Left renal pelvis (tissue), 4 donors: ENCODE measurements around the gene RAD18. TPM values are rescaled to one million over a fixed set of nuclear protein-coding genes. Genes with fewer than 3 reads are reported as not detected.

Source experiments
- DNase-seq, 4 donors: peaks; one replicate each; pipeline ENCODE4 v3.0.0-alpha.2; 2013; ENCODE audit warnings: low read depth in 4 of 4, low spot score in 3 of 4
- polyA plus RNA-seq, 4 donors: library from polyadenylated mRNA; unstranded; fragments of 120-200 nt; gene quantifications; one replicate each; pipeline ENCODE4 v1.2.1, GENCODE V29; 2013; ENCODE audit not compliant: insufficient read length in 4 of 4

The RAD18 gene
- polyA plus RNA-seq, 4 donors = 8.9 to 13.6 (median 11.9) TPM

DNA sequence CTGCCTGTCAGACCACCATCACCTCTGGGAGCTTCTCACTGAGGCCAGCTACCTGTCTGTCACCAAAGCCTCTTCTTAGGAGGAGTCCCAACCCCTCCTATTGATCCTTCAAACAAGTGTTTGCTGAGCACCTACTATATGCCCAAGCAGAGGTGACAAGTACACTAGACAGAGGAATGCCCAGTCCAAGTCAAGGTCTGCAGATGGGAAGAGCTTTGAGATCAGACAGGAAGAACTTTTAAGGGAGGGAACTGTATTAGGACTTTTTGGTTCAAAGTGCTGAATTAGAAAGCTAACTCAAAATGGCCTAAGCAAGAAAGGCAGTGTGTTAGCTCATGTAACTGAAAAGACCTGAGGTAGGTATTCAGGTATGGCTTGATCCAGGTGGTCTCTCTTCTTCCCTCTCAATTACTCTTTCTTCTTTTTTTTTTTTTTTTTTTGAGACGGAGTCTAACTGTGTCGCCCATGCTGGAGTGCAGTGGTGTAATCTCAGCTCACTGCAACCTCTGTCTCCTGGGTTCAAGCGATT is 3.6 kb upstream of the RAD18 start:
- DNase-seq = no peak

DNA sequence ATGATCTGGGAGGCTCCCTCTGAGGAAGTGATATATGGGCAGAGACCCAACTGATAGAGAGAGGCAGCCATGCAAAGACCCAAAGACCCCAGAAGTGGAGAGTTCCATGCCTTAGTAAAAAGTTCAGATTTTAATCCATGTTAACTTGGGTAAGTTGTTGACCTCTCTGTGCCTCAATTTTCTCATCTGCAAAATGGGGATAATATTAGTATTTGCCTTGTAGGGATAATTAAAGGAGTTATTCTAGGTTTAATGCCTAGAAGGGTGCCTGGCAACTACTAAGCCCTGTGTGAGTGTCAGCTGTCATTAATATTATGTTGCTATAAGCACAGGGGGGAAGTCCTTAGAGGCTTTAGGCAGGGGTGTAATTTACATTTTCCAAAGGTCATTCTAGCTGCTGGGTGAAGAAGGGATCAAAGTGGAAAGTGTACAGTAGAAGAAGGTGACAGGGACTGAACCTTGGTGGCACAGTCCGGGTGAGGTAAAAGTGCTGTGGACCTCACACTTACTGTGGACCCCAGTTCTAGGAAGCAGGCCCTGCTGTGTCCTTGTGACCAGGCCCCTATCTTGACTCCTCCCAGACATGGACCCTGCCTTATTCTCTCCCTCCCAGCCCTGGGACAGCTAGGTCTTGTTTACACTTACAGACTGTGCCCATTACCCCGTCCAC is 3.0 kb upstream of the RAD18 start:
- DNase-seq = no peak

DNA sequence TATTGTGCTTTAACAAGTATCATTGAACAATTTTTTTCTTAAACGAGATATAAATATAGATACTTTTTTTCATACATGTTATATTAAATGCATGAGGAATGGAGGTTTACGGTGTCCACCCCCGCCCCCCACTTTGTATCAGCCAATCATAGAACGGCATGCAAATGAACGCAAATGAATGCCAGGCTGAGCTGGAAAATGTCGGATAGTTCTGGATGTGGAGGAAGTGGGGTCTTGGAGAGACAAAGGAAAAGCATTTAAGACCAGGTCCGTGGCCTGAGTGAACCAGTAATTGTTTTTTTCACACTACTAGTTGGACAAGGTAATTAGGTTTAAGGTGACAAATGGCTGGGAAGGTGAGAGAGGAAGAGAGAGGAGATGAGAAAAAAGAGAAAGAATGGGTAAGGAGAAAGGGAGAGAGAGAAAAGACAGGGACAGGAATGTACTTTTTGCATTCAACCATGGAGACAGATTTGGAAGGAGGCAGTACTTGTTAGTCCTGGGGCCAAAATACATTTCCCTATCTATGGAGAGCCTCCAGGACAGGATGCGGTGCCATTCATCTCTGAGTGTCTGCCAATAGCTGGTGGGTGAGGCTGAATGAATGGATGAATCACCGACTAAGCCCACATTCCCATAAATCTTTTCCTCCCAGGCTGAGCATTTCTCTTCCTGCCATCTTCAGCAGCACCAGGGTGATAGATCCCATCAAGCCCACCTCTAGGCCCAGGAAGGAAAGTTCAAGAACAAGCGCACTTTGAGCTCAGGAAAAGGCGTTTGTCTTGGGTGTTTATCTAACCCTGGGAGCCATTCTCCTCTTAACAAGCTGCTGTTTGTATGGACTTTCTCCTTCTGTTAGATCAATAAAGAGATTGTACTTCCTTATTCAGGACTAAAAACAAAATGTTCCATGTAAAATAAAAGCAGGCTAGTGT is 1.4 kb upstream of the RAD18 start:
- no peak for DNase-seq

DNA sequence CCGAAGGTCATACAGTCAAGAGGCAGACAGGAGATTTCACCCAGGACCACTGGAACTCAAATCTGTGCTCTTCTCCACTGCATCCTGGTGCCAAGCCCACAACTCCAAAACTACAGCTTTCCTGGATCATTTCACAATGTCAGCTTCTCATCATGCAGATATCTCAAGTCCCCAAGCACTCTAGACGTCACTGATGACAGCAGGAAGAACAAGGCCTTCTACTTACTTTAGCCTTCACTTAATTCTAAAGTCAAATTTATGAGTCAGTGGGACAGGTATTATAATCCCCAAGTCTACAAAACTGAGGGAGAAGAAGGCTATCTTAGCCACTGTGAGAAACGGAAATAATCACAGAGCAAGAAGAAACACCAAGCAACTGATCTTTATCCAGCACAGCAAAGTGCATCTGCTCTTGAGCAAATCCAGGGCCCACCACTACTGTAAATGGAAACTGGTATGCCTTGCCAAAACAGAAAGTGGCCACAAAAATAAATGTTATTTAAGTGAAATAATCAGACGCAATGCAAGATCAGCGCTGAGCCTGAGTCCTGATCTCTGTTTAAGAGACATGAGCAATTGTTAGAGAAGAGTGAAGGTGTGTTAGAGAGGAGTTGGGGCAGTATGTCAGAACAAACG is 928 bp downstream of the RAD18 start:
- no peak for DNase-seq

DNA sequence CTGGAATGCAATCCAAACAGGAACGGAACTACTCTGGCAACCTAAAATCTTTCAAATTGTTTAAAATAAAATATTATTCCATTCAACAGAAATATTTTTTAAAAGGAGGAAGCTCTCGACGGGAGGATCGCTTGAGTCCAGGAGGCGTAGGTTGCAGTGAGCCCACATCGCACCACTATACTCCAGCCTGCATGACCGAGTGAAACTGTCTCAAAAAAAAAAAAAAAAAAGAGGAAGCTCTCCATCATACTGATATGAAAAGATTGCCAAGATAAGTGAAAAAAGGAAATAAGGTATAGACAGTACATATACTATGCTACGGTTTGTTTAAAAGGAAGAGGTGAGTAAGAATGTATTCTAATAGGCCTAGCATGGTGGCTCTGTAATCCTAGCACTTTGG is 3.6 kb downstream of the RAD18 start:
- no peak for DNase-seq

DNA sequence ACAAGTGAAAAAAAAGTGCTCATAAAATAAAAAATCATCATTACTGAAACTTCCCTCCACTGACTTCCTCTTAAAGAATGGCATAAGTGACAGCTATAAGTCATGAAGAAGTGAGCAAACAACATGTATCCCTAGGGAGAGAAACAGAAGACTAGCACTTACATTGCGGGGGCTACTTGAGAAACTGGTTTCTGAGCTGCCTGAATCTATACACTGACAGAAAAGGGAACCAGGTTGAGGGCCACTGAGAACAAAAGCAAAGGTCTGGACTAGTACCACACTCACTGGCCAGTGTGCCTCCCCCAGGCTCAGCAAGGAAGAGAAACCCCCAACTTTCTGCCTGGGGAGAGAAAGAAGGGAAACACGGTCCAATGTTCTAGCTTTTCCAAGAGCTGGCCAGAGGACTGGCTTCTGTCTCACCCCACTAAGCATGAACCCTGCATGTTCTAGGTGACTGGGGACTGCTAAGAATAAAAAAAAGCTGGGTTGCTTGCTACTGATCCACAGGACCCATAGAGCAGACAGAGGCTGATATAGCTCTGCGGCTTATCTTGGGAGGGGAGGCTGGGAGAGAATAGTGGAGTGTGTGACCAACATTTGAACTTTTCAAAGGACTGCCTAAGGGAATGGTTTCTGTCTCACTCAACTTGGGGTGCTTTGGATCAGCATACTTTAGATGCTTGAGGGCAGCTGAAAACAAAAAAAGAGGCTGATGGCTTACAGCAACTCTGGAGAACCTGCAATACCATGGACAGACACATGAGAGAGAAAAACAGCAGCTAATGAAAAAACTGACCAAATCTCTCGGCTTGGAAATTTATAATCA is 8.1 kb downstream of the RAD18 start:
- no peak for DNase-seq

DNA sequence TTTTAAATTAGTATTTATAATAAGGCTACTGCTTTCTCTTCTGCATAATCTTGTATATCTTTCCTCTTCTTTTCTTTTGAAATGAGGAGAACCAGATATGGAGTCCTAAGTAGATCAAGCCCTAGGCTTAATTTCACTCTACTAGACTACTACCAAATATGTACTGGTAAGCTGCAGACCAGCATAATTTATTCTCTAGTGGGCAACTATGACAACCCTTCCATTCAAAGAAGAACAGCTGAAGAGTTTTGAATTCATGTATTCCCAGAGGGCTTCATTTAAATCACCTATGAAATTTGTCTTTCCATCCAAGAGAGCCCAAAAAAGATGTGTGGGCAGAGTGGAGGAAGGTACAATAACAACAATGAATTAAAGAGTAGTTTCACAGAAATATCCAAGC is 10.0 kb downstream of the RAD18 start:
- DNase-seq = no peak

DNA sequence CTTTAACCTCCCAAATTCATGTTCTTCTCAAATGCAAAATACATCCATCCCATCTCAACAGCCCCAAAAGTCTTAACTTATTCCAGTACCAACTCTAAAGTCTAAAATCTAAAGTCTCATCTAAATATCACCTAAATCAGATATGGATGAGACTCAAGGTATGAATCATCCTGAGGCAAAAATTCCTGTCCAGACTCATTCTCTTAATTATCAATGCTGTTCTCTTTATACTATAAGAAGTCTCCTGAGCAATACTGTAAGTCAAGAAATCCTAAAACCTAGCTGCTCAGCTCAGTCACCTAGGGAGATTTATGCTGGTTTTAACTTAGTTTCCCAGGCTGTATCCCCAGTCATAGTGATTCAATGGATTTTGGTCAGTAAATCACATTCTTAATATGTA is 11.1 kb downstream of the RAD18 start:
- no peak for DNase-seq

DNA sequence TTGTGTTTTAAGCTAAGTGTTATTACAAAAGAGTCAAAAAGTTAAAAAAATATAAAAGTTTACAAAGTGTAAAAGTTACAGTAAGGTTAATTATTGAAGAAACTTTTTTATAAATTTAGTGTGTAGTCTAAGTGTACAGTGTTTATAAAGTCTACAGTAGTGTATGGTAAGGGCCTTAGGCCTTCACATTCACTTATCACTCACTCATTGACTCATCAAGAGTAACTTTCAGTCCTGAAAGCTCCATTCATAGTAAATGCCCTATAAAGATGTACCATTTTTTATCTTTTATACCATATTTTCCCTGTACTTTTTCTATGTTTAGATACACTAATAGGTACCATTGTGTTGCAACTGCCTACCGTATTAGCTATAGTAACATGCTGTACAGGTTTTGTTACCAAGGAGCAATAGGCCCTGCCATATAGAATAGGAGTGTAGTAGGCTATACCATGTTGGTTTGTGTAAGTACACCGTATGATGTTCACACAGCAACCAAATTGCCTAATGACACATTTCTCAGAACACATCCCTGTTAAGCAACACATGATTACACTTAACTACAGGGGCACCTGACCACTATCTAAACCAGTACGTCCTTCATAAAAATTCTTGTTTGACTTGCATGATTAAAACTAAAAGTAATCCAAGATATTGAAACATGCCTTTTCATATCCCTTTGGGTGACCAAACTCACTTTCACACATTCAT is 17.2 kb downstream of the RAD18 start:
- no peak for DNase-seq

DNA sequence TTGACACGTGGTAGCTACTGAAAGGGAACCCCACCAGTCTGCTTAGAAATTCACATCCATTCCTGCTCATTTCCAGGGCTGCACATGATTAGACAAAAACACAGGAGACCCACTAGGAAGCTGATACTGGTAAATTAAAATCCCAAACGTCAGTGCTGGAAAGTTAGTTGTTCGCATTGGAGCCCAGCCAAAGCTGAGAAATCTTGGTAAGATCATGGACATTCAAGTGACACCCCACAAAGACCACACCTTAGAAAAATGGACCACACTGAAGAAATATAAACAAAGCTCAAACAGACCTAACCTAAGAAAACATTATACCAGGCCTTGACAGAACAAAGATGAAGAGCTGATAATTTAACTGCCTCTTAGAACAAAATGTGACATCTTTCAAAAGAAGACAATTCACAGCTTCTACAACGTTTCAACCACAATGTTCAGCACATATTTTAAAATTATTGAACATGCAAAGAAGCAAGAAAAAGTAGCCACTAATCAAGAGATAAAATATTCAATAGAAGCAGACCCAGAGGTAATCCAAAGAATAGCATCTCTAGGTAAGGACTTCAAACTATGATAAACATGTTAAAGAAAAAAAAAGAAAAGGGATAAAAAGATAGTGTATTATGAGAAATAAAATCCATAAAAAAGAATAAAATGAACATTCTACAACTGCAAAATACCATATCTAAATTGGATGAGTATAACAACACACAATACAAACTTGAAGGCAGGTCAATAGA is 20.4 kb downstream of the RAD18 start:
- DNase-seq = no peak

DNA sequence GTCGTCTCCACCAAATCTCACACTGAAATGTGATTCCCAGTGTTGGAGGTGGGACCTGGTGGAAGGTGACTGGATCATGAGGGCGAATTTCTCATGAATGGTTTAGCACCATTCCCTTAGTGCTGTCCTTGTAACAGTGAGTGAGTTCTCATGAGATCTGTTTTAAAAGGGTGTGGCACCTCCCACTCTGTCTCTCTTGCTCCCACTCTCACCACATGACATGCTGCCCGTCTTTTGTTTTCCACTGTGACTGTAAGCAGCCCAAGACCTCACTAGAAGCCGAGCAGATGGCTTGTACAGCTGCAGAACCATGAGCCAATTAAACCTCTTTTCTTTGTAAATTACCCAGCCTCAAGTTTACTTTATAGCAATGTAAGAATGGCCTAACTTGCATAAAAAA is 21.2 kb downstream of the RAD18 start:
- DNase-seq = no peak

DNA sequence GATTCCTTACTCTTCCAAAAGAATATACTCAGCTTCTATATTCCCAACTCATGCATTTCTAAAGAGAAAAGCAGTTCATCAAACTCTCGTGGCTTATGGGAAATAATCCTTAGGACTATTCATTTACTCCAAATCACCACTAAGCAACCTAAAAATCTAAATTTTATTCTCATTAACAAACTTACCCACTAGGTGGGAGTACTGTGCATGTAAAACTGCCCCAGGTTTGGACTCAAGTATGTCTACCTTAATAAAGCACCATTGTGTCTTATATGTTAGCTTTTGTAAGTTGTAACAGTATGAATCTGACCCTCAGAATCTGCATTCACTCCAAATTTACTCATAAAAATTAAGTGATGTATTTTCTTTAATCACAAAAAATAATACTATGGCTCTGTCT is 25.3 kb downstream of the RAD18 start:
- DNase-seq = no peak

DNA sequence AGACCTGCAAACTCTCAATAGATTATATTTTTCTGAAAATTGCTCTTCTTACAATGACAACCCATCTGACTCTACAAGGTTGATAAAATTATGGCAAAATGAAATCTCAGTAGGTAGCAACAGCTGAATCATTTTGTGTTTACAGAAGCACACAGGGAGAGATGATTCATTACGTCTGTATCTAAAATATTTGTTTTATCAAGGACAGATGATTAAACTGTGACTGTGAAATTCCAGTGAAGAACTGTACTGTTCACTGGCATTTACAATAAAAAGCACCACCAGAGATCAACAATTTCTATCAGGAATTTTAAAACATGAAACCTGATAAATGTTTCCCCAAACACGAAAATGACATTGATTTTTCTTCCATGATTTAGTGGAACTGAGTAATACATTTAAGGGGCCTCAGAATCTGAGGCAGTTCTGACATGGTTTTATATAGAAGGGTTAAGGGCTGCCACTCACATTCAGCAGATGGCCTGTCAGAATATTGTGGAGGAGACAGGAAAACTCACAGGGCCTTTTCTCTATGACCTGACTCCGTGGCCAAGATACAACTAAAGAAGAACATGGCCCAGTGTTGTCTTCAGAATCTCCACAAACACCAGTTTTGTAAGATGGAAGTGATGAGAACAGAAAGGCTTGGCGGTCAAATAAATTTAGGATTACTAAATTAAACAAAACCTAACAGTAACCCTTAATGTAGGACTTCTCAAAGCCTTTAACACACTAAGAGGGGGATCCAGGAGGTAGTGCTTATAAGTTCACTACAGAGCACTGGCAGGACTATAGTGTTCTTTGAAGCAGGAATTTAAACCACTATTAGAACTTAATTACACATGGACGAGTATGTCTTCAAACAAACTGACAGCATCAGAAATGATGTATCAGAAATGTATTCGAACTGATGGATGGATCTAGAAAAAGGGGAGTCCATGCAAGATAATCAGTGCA is 25.9 kb downstream of the RAD18 start:
- no peak for DNase-seq

DNA sequence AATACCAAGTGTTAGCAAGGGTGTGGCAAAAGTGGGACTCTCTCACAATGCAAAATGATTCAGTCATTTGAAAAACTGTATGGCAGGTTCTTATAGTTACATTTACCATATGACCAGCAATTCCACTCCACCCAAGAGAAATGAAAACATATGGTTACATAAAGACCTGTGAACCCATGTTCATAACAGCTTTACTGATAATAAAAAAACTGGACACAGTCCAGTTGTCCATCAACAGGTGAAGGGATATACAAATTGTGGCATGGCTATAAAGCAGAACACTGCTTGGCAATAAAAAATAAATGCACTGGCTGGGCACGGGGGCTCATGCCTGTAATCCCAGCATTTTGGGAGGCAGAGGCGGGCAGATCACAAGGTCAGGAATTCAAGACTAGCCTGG is 30.8 kb downstream of the RAD18 start:
- DNase-seq = no peak

DNA sequence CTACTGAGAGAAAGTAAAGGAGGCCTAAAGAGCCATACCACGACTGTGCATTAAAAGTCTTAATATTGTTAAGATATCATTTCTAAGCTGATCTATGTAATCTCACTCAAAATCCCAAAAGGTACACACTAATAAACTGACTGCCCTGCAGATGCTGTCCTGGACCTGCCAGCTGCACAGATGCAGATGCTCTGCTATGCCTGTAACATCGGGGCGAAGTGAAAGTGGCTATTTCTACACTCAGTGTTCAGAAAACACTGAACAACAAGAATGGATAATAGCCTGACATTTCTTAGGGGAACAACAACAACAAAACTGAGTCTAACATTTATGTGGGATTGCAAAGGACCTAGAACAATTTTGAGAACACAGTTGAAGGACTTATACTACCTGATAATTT is 31.9 kb downstream of the RAD18 start:
- DNase-seq = no peak

DNA sequence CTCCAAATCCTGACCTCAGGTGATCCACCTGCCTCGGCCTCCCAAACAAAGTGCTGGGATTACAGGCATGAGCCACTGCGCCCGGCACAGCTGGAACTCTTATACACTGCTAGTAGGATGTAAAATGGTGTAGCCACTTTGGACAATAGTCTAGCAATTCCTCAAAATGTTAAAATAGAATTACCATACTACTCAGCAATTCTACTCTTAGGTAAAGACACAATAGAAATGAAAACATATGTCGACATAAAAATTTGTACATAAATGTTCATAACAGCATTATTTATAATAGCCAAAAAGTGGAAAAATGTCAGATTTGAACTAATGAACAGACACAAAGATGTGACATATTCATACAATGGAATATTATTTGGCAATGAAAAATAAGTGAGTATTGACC is 33.4 kb downstream of the RAD18 start:
- DNase-seq = no peak

DNA sequence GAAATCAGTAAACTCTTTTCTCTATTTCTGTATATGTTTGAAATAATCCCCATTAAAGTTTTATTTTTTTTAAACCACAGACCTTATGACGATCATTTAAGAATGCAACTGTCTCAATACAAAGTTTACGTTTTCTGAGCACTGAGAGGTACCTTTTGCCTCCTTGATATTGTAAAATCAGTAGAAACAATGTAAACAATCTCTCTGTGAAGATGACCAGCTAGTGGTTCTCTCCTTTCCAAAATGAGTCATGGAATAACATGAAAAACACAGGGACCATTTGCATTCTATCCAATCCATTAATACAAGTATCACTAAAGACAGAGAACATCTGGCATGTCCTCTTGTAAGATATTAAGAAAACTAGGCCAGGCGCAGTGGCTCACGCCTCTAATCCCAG is 48.8 kb downstream of the RAD18 start:
- DNase-seq = no peak

DNA sequence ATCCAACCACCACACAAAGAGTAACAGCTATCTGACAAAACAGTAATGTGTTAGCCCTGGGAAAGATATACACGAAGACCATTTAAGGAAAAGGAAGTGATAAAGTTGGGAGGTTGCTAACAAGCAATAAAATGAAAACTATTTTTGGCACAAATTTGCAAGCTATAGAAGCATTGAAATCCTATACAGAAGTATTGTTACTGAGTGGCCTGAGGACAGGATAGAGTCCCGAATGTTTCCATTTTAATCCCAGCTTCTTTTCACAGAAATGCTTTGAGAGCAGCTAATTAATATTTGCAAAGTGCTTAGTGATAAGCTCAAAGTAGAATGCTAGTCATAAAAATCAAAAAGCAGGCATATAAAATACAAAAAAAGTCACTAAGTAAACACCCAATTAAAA is 51.5 kb downstream of the RAD18 start:
- DNase-seq = no peak
